Putamen (tissue), 1 donor: ENCODE data around the gene BCL10.
"Not testable (repeated sequence)": the region's sequence is repeated elsewhere in the genome, so short reads cannot be mapped to it uniquely, and the experiment has no call there.

Experiments
- DNase-seq: peaks from one replicate; pipeline ENCODE4 v3.0.0-alpha.2; 2016; ENCODE audit warnings: low spot score

The BCL10 gene

GRCh38 chr1:85264150-85264549, 12.3 kb downstream of the BCL10 start:
- DNase-seq = no peak

DNA sequence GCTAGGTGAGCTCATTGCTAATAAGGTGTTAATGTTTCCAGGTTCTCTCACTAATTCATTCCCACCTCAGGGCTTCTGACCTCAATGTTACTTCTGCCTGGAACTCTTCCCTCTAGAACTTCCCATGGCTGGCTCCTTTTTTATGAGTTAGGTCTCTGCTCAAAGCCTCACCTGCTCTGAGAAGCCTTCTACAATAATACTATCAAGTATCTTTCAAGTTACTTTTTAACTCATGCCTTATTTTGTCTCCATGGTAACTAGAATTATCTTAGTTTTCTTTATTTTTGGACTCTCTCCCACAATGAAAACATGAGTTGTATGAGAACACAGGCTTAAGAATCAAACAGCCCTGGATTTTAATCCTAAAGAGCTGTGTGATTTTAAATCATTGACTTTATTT, 13.4 kb downstream of the BCL10 start:
- no peak for DNase-seq

DNA sequence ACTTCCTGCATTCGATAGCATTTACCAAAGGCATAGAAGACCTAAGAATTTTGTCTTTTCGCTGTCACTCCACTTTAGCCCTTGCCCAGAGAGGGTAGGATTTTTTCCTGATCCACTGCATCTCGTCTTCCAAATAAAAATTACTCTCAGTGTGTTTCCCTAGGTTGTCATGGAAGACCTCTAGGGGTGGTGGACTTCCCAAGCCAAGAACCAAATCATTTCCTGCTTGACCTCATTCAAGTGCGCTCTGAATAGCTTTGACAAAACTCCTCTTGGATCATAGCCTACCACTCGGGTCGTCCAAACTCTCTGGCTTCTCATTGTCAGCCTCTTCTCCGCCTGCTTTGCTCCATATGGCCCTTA, 16.5 kb downstream of the BCL10 start:
- no peak for DNase-seq

DNA sequence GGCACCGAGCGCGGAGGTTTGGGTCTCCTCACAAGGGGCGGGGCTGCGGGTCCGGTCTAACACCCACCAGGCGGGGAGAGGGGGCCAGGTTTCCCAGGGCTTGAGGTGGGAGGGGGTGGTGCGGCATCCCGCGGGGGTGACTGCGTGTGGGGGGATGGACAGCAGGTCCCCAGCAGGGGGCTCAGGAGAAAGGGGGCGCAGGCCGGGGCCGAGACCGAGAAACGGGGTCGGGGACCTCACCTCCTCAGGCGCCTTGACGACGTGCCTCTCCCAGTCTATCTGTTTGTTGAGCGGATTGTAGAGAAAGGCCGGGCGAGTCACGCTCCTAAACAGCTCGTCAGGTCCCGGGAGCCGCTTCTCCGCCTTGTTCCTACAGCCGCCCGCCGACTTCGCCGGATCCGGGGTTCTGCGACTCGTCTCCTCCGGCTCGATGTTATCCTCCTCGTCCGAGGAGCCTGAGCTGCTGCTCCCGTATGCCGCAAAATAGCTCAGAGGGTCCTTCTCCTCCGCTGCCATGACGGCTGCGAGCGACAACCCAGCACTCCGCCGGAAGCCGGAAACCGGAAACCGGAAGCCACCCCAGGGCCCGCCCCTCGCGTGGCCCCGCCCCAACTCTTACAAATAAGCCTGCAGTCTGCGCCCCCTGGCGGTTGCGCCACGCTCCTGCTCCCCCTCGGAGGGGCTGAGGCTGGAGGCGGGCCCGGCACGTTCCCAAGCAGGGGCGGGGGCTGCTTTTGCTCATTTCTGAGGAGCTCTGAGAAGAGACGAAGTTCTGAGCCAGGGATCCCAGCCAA, 17.1 kb downstream of the BCL10 start, which contains the start of gene C1orf52:
Gene C1orf52, minus strand, starts transcription at position 545 of the 794 bp plus-strand sequence. Its CDS starts 29 bp downstream, at position 516.
- DNase-seq = peak; percentile 93

- DNase-seq = no peak
Measured at GRCh38 chr1:85258536-85259117, 17.8 kb downstream of the BCL10 start.

GRCh38 chr1:85249042-85249441, 27.4 kb downstream of the BCL10 start:
- DNase-seq = not testable (repeated sequence)

GRCh38 chr1:85245891-85246290, 30.5 kb downstream of the BCL10 start:
- no peak for DNase-seq

DNA sequence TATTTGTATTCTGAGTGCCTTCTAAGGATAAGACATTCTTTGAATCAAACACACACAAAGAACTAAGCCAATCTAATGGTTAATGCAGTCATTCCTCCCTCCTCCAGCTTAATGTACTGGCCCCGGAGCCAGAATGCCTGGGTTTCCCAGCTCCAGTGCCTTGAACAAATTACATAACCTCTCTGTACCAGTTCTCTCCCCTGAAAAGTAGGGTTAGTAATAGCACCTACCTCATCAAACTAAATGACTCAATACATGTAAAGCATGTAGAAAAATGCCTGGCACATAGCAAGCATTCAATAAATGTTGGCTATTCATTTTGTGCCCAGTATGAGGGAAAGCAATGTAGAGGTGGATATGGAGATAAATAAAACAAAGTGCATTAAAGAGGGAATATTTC, 31.0 kb downstream of the BCL10 start:
- no peak for DNase-seq

DNA sequence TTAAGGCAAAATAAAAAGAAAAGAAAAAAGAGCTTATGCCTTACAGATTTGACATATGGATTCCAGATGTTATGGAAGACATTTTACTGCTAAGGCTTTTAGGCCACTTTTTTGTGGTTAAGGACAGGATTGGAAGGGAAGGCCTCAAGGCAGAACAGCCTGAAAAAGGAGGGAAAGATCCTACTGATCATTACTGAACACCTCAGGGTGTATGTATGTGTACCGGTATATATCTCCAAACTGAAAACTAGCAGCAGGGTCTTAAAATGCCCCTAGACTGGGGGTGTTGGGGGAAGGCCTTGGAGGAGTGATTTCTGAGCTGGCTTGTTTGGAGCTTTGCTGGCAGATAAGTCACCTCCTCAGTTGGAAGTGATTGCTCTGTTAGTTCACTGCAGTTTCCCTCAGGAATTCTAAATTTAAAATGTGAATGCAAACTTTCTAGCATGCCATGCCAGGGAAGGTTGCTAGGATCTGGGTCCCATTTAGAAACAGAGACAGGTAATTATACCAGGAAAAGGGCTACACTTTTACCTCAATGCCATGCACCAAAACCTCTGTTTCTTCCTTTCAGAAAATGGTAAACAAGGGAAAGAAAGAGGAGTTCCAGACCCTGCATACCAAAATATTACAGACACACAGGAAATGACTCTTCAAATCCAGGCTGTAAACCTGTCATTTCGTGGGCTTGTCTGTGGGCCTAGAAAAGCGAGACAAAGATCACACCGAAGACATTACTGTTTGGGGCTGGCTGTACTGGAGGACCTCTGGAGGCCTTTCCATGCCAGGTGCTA, 32.0 kb downstream of the BCL10 start:
- DNase-seq = no peak

- DNase-seq = no peak
Measured at GRCh38 chr1:85243372-85243771, 33.1 kb downstream of the BCL10 start.

DNA sequence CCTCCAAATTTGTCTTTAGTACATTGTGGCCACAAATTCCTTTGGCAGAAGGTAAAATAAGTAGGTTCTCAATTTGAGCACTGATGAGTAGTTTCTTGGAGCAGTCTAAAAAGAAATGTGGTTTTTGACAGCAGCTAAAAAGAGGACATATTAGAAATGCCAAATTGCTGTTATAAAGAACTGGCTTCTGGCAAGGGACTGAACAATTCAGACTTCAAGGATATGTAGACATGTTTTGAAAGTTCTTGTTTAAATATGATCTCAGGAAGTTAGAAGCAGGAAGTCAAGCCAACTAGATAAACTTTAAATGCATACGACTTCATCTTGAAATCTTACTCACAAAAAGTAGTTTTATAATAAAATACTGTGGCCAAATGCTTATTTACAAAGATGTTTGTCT, 35.8 kb downstream of the BCL10 start:
- no peak for DNase-seq

DNA sequence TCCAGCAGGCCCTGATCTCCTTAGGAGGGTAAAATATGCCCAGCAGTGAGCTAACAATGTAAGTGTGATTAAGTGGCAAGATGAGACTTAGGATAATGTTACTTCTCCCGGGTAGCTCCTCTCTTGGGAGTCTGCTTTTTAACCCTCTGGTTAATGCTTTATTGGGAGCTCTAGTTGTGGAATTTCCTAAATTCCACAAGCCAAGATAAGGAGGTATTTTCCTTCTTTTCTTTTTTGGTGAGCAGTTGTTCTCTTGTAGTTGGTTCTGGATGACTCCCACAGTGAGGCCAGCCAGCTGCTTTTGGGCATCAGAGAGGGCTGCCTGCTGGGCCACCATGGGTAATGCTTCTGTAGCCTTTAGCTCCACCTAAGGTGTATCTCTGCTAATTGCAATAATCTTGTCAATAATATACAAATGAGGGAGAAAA, 36.2 kb downstream of the BCL10 start:
- DNase-seq = no peak

GRCh38 chr1:85237613-85238012, 38.8 kb downstream of the BCL10 start:
- no peak for DNase-seq

DNA sequence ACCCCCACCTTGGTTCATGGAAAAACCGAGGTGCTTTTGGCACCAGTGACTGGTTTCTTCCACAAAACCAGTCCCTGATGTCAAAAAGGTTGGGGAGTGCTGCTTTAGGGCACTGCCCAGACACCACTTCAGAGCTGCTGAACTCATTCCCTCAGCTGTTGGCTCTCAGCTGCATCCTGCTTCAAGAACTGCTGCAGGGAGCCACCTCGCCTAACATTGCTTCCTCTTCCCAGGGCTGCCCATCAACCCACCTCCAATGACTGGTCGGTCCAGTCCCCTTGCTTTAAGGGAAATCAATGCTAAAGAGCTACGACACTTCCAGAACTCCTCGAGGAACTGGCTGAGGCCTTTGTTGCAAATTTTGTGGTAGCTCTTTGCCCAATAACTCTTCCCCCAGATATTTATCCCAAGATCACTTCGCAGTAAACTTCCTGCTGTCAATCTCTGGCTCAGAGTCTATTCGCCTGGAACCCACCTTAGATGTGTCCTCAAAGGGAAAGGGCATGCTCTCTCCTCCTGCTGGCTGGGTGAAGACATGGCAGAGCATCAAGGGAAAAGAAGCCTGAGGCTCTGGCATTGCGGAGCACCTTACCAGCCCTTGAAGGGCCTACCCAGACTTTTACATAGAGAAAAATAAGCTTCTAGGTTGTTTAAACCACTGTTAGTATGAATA, 46.0 kb downstream of the BCL10 start:
- DNase-seq = no peak

GRCh38 chr1:85229574-85230097, 46.8 kb downstream of the BCL10 start:
- DNase-seq = no peak

GRCh38 chr1:85228972-85229371, 47.5 kb downstream of the BCL10 start:
- DNase-seq = no peak

- no peak for DNase-seq
Measured at GRCh38 chr1:85225624-85226380, 50.6 kb downstream of the BCL10 start.

- DNase-seq = no peak
Measured at GRCh38 chr1:85224734-85225623, 51.5 kb downstream of the BCL10 start.

DNA sequence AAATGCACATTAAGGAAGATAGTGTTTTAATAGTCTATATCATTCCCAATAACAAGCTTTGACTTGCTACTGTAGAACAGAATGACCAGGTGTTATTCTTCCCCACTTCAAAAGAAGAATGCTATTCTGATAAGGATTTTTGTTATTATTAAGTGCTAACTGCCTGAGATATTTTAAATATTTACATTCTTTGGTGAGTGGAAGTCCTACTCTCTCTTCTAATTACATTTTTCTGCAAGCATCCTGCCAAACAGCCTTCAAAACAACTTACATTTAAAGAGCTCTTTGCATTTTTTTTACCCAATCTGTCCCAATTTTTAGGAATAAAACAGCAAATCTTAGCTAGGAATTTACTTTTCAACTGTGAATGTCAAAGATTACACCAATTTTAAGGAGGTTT, 52.1 kb downstream of the BCL10 start:
- no peak for DNase-seq

GRCh38 chr1:85223334-85223733, 53.1 kb downstream of the BCL10 start:
- DNase-seq = no peak
